Lower lobe of right lung (tissue), 2 donors: ENCODE results near the gene TMEM139. TPM values are rescaled to one million over a fixed set of nuclear protein-coding genes. Genes with fewer than 3 reads are reported as not detected.

Source experiments
- ATAC-seq, 2 donors: fragments of 200-7000 bp; cut with Tn5 transposase; one replicate each; pipeline ENCODE4 v1.9.1; 2020 to 2022; ENCODE audit warnings: mild to moderate bottlenecking in 2 of 2, moderate library complexity in 2 of 2
- DNase-seq: peaks from one replicate; pipeline ENCODE4 v3.0.0-alpha.2; 2020
- H3K27ac ChIP-seq: fragments of 200-600 bp; one replicate; pipeline ENCODE4 v1.8.0; 2022
- H3K27me3 ChIP-seq: fragments of 200-600 bp; one replicate; pipeline ENCODE4 v1.8.0; 2022; ENCODE audit warnings: low read depth
- H3K36me3 ChIP-seq: fragments of 200-600 bp; one replicate; pipeline ENCODE4 v1.8.0; 2022; ENCODE audit warnings: mild to moderate bottlenecking
- H3K4me1 ChIP-seq: fragments of 200-600 bp; one replicate; pipeline ENCODE4 v1.8.0; 2022
- H3K4me3 ChIP-seq: fragments of 200-600 bp; one replicate; pipeline ENCODE4 v1.8.0; 2022; ENCODE audit warnings: mild to moderate bottlenecking
- H3K9me3 ChIP-seq: fragments of 200-600 bp; one replicate; pipeline ENCODE4 v1.8.0; 2022
- CTCF ChIP-seq: fragments of 200-600 bp; IDR thresholded peaks from one replicate; pipeline ENCODE4 v1.8.0; 2022; ENCODE audit warnings: antibody characterized with exemption, mild to moderate bottlenecking
- intact Hi-C: fragments of 100-400 bp; cut with DNase I; formaldehyde crosslinking; loops from one replicate; pipeline ENCODE4 v1.11.0; 2022
- total RNA-seq: library from RNA; stranded (reverse); fragmentation: NEBNext Ultra II Directional; extraction: Animal tissue kit (Norgen Biotek cat#: 25700); gene quantifications from one replicate; pipeline ENCODE4 v1.2.1, GENCODE V29; 2021
- donor health status: DM: no; HTN: yes; CAD: no; lungs with severe emphysema.

The TMEM139 gene
- total RNA-seq, 1 donor from 2014 or later: 25.9 TPM

- peaks cover 79% of the 10 kb centered on the region for H3K36me3 ChIP-seq
Measured at GRCh38 chr7:143305423-143306070, 20.8 kb downstream of the TMEM139 start.

GRCh38 chr7:143308632-143309031, 23.9 kb downstream of the TMEM139 start:
- DNase-seq (no peak), ATAC-seq (no peak)
- no peak overlapping the region for H3K27ac ChIP-seq
- H3K36me3 ChIP-seq: peaks cover 48% of the 10 kb centered on the region
- no peaks in the 10 kb centered on the region for H3K9me3 ChIP-seq
- no peak for TF ChIP-seq CTCF
- intact Hi-C loops: loop anchor here (5.0 kb wide), 1 partner anchor 66 kb away; no protein-coding TSS in a partner anchor
- H3K27me3 ChIP-seq: no peaks in the 10 kb centered on the region
- H3K4me3 ChIP-seq: no peak overlapping the region
- no peaks in the 10 kb centered on the region for H3K4me1 ChIP-seq

More at GRCh38 chr7:143305423-143306070, 20.8 kb downstream of the TMEM139 start:
- Histone ChIP-seq H3K4me3 (no peak overlapping the region), H3K27ac (no peak overlapping the region), H3K27me3 (no peaks in the 10 kb centered on the region), H3K4me1 (peaks cover 18% of the 10 kb centered on the region), H3K9me3 (no peaks in the 10 kb centered on the region)
- peak; percentile 75 for TF ChIP-seq CTCF
- intact Hi-C loops: loop anchor here (5.0 kb wide), 1 partner anchor 63 kb away; no protein-coding TSS in a partner anchor
- peak; percentile 70 to 74 for ATAC-seq
- peak; percentile 86 for DNase-seq

GRCh38 chr7:143314127-143314526, 29.4 kb downstream of the TMEM139 start:
- TF ChIP-seq CTCF: no peak
- Histone ChIP-seq H3K27ac (no peak overlapping the region), H3K36me3 (no peaks in the 10 kb centered on the region), H3K9me3 (no peaks in the 10 kb centered on the region), H3K4me3 (no peak overlapping the region), H3K4me1 (no peaks in the 10 kb centered on the region), H3K27me3 (no peaks in the 10 kb centered on the region)
- DNase-seq: no peak
- no peak for ATAC-seq
- intact Hi-C loops: no loop called here

GRCh38 chr7:143315776-143316175, 31.0 kb downstream of the TMEM139 start, which contains the start of gene CLCN1:
Gene CLCN1, plus strand, starts transcription at chr7:143316111. Its CDS starts 102 bp downstream, at chr7:143316213.
- intact Hi-C loops: no loop called here
- no peak for TF ChIP-seq CTCF
- no peaks in the 10 kb centered on the region for H3K36me3 ChIP-seq
- no peak within 1 kb of the TSS for H3K4me3 ChIP-seq
- H3K9me3 ChIP-seq: no peaks in the 10 kb centered on the region
- no peak for DNase-seq
- H3K4me1 ChIP-seq: no peaks in the 10 kb centered on the region
- no peak within 1 kb of the TSS for H3K27ac ChIP-seq
- H3K27me3 ChIP-seq: no peaks in the 10 kb centered on the region
- no peak for ATAC-seq

GRCh38 chr7:143316492-143316891, 31.7 kb downstream of the TMEM139 start:
- no peak for TF ChIP-seq CTCF
- no peak overlapping the region for H3K27ac ChIP-seq
- H3K4me3 ChIP-seq: no peak overlapping the region
- no peaks in the 10 kb centered on the region for H3K36me3 ChIP-seq
- intact Hi-C loops: no loop called here
- DNase-seq (no peak), ATAC-seq (peak in 1 of 2 donors; percentile 57)
- H3K27me3 ChIP-seq: no peaks in the 10 kb centered on the region
- H3K9me3 ChIP-seq: no peaks in the 10 kb centered on the region
- no peaks in the 10 kb centered on the region for H3K4me1 ChIP-seq
